ENCODE results near the gene ZC3HAV1. TPM values are rescaled to one million over a fixed set of nuclear protein-coding genes. Genes with fewer than 3 reads are reported as not detected.
"Not testable (repeated sequence)": the region's sequence is repeated elsewhere in the genome, so short reads cannot be mapped to it uniquely, and the experiment has no call there.

Gene ZC3HAV1
- 43.7 and 45.8 TPM in 2 replicates for total RNA-seq (2014; rRNA removed; shearing (Covaris generic))
- 17.5 and 22.0 TPM in 2 replicates for polyA plus RNA-seq (2014; cell fraction: nucleus; rRNA removed)

GRCh38 chr7:139109188-139109982 lies at the start of gene ZC3HAV1:
TSS of gene ZC3HAV1 (minus strand) at chr7:139109720. CDS start at chr7:139109331, 389 bp downstream.
- DNase-seq (ENCODE audit: extremely low read depth, low read depth) = peak; percentile 88

GRCh38 chr7:139153832-139154231 lies 44.3 kb upstream of the ZC3HAV1 start:
- no peak for DNase-seq (ENCODE audit: extremely low read depth, low read depth)

GRCh38 chr7:139152149-139152548 lies 42.6 kb upstream of the ZC3HAV1 start:
- DNase-seq (ENCODE audit: extremely low read depth, low read depth) = no peak

GRCh38 chr7:139139150-139139549 lies 29.6 kb upstream of the ZC3HAV1 start:
- no peak for DNase-seq (ENCODE audit: extremely low read depth, low read depth)

- peak; percentile 78 for DNase-seq (ENCODE audit: extremely low read depth, low read depth)
These were observed 24.0 kb upstream of the ZC3HAV1 start for GRCh38 chr7:139133335-139134139.

GRCh38 chr7:139132887-139133286 lies 23.4 kb upstream of the ZC3HAV1 start:
- no peak for DNase-seq (ENCODE audit: extremely low read depth, low read depth)

- no peak for DNase-seq (ENCODE audit: extremely low read depth, low read depth)
These were observed 22.1 kb upstream of the ZC3HAV1 start for GRCh38 chr7:139131601-139132041.

GRCh38 chr7:139129814-139130213 lies 20.3 kb upstream of the ZC3HAV1 start:
- not testable (repeated sequence) for DNase-seq (ENCODE audit: extremely low read depth, low read depth)

GRCh38 chr7:139127648-139128047 lies 18.1 kb upstream of the ZC3HAV1 start:
- DNase-seq (ENCODE audit: extremely low read depth, low read depth) = no peak

GRCh38 chr7:139125657-139126056 lies 16.1 kb upstream of the ZC3HAV1 start:
- DNase-seq (ENCODE audit: extremely low read depth, low read depth) = no peak

- not testable (repeated sequence) for DNase-seq (ENCODE audit: extremely low read depth, low read depth)
These were observed 15.5 kb upstream of the ZC3HAV1 start for GRCh38 chr7:139124995-139125394.

- DNase-seq (ENCODE audit: extremely low read depth, low read depth) = no peak
These were observed 14.8 kb upstream of the ZC3HAV1 start for GRCh38 chr7:139124084-139124914.

- DNase-seq (ENCODE audit: extremely low read depth, low read depth) = no peak
These were observed 9.9 kb upstream of the ZC3HAV1 start for GRCh38 chr7:139119486-139119849.

GRCh38 chr7:139118805-139119485 lies 9.4 kb upstream of the ZC3HAV1 start:
- no peak for DNase-seq (ENCODE audit: extremely low read depth, low read depth)

GRCh38 chr7:139118234-139118804 lies 8.8 kb upstream of the ZC3HAV1 start:
- peak; percentile 42 for DNase-seq (ENCODE audit: extremely low read depth, low read depth)

- DNase-seq (ENCODE audit: extremely low read depth, low read depth) = no peak
These were observed 8.2 kb upstream of the ZC3HAV1 start for GRCh38 chr7:139117599-139118233.

- no peak for DNase-seq (ENCODE audit: extremely low read depth, low read depth)
These were observed 7.5 kb upstream of the ZC3HAV1 start for GRCh38 chr7:139116999-139117398.

GRCh38 chr7:139115104-139115503 lies 5.6 kb upstream of the ZC3HAV1 start:
- DNase-seq (ENCODE audit: extremely low read depth, low read depth) = no peak

- no peak for DNase-seq (ENCODE audit: extremely low read depth, low read depth)
These were observed 5.1 kb upstream of the ZC3HAV1 start for GRCh38 chr7:139114585-139114984.
